Astrocyte (in vitro differentiated cells and primary cell): ENCODE results near the gene SYDE2. TPM values are rescaled to one million over a fixed set of nuclear protein-coding genes. Genes with fewer than 3 reads are reported as not detected.
"Not testable (repeated sequence)": the region's sequence is repeated elsewhere in the genome, so short reads cannot be mapped to it uniquely, and the experiment has no call there.

Source experiments
- DNase-seq: peaks from one replicate; pipeline ENCODE4 v3.0.0-alpha.2; 2010; ENCODE audit warnings: low read depth
- FAIRE-seq: peaks from 2 replicates; lab custom pipeline; 2011; peaks lifted over from hg19 to GRCh38; lab: Jason Lieb, UNC
- H2AFZ ChIP-seq: 2 replicates; pipeline ENCODE4 v1.6.0; 2012; ENCODE audit warnings: low read depth, low read length, inconsistent platforms
- H3K27ac ChIP-seq: 2 replicates; pipeline ENCODE4 v1.5.1; 2011; ENCODE audit warnings: low read depth, low read length, inconsistent platforms
- H3K27me3 ChIP-seq: 2 replicates; pipeline ENCODE4 v1.6.0; 2011; ENCODE audit warnings: low read length, inconsistent platforms; ENCODE audit not compliant: insufficient read depth
- H3K36me3 ChIP-seq: 2 replicates; pipeline ENCODE4 v1.5.1; 2011; ENCODE audit warnings: low read length, inconsistent platforms; ENCODE audit not compliant: insufficient read depth
- H3K4me1 ChIP-seq: 2 replicates; pipeline ENCODE4 v1.5.1; 2011; ENCODE audit warnings: low read length, inconsistent platforms; ENCODE audit not compliant: insufficient read depth
- H3K4me2 ChIP-seq: 2 replicates; pipeline ENCODE4 v1.6.0; 2012; ENCODE audit warnings: low read length, inconsistent platforms
- H3K4me3 ChIP-seq: 2 replicates; pipeline ENCODE4 v1.5.1; 2011; ENCODE audit warnings: low read depth, mild to moderate bottlenecking, low read length, inconsistent platforms; ENCODE audit not compliant: insufficient read depth
- H3K79me2 ChIP-seq: 2 replicates; pipeline ENCODE4 v1.6.0; 2012; ENCODE audit warnings: mild to moderate bottlenecking, low read length, inconsistent platforms; ENCODE audit not compliant: insufficient read depth
- H3K9ac ChIP-seq: 2 replicates; pipeline ENCODE4 v1.6.0; 2012; ENCODE audit warnings: mild to moderate bottlenecking, low read length, inconsistent platforms
- H3K9me3 ChIP-seq: 2 replicates; pipeline ENCODE4 v1.5.1; 2012; ENCODE audit warnings: low read depth, mild to moderate bottlenecking, low read length, inconsistent platforms; ENCODE audit not compliant: insufficient read depth
- H4K20me1 ChIP-seq: 2 replicates; pipeline ENCODE4 v1.6.0; 2012; ENCODE audit warnings: low read length, inconsistent platforms; ENCODE audit not compliant: insufficient read depth
- H3K27ac Mint-ChIP-seq: one replicate; pipeline ENCODE4 v1.8.0; 2021; ENCODE audit warnings: mild to moderate bottlenecking, mixed read lengths; ENCODE audit not compliant: unreplicated experiment
- H3K27me3 Mint-ChIP-seq: one replicate; pipeline ENCODE4 v1.8.0; 2021; ENCODE audit warnings: low read depth, mixed read lengths; ENCODE audit not compliant: unreplicated experiment
- H3K36me3 Mint-ChIP-seq: one replicate; pipeline ENCODE4 v1.8.0; 2021; ENCODE audit warnings: low read depth, mixed read lengths; ENCODE audit not compliant: unreplicated experiment
- H3K4me1 Mint-ChIP-seq: one replicate; pipeline ENCODE4 v1.8.0; 2021; ENCODE audit warnings: low read depth, mixed read lengths; ENCODE audit not compliant: unreplicated experiment
- H3K4me3 Mint-ChIP-seq: one replicate; pipeline ENCODE4 v1.8.0; 2021; ENCODE audit warnings: mild to moderate bottlenecking, moderate library complexity, mixed read lengths; ENCODE audit not compliant: unreplicated experiment
- H3K9me3 Mint-ChIP-seq: one replicate; pipeline ENCODE4 v1.8.0; 2021; ENCODE audit warnings: mild to moderate bottlenecking, mixed read lengths; ENCODE audit not compliant: unreplicated experiment
- CTCF ChIP-seq: IDR thresholded peaks from 2 replicates; pipeline ENCODE4 v1.5.1; 2011; ENCODE audit warnings: low read depth, mild to moderate bottlenecking, inconsistent platforms, low read length, moderate library complexity; ENCODE audit not compliant: insufficient read depth
- EZH2 ChIP-seq: IDR thresholded peaks from 2 replicates; pipeline ENCODE4 v1.6.1; 2012; ENCODE audit warnings: mild to moderate bottlenecking, low read length, inconsistent platforms; ENCODE audit not compliant: insufficient read depth
- total RNA-seq: library from RNA; stranded (reverse); gene quantifications from 2 replicates; pipeline ENCODE4 v1.2.1, GENCODE V29; 2021

The SYDE2 gene
- total RNA-seq, 1 donor from 2014 or later: 9.9 TPM

GRCh38 chr1:85148524-85149250 lies 52.1 kb downstream of the SYDE2 start:
- peak overlapping the region; percentile 35 for H3K4me3 Mint-ChIP-seq
- no peaks in the 10 kb centered on the region for H3K4me1 ChIP-seq
- no peaks in the 10 kb centered on the region for H3K36me3 Mint-ChIP-seq
- no peak for TF ChIP-seq EZH2
- H3K9me3 ChIP-seq: no peaks in the 10 kb centered on the region
- no peak overlapping the region for H3K4me2 ChIP-seq
- no peaks in the 10 kb centered on the region for H3K79me2 ChIP-seq
- FAIRE-seq (no peak), DNase-seq (peak; percentile 45)
- H3K27ac Mint-ChIP-seq: peak overlapping the region; percentile 36
- H3K27me3 Mint-ChIP-seq: no peaks in the 10 kb centered on the region
- peaks cover 43% of the 10 kb centered on the region for H3K4me1 Mint-ChIP-seq
- H2AFZ ChIP-seq: no peak overlapping the region
- no peaks in the 10 kb centered on the region for H3K36me3 ChIP-seq
- no peak overlapping the region for H3K4me3 ChIP-seq
- no peaks in the 10 kb centered on the region for H3K27me3 ChIP-seq
- H3K9me3 Mint-ChIP-seq: no peaks in the 10 kb centered on the region
- no peaks in the 10 kb centered on the region for H4K20me1 ChIP-seq
- H3K27ac ChIP-seq: no peak overlapping the region
- H3K9ac ChIP-seq: no peak overlapping the region

GRCh38 chr1:85146972-85147359 lies 53.9 kb downstream of the SYDE2 start:
- Mint-ChIP-seq H3K9me3 (no peaks in the 10 kb centered on the region), H3K36me3 (no peaks in the 10 kb centered on the region), H3K4me3 (peak overlapping the region; percentile 11), H3K4me1 (peaks cover 39% of the 10 kb centered on the region), H3K27ac (peak overlapping the region; percentile 13), H3K27me3 (no peaks in the 10 kb centered on the region)
- Histone ChIP-seq H3K36me3 (no peaks in the 10 kb centered on the region), H3K27me3 (no peaks in the 10 kb centered on the region), H3K9me3 (no peaks in the 10 kb centered on the region), H3K79me2 (no peaks in the 10 kb centered on the region), H3K4me3 (no peak overlapping the region), H3K4me2 (no peak overlapping the region), H3K27ac (no peak overlapping the region), H4K20me1 (no peaks in the 10 kb centered on the region), H3K9ac (no peak overlapping the region), H3K4me1 (no peaks in the 10 kb centered on the region), H2AFZ (no peak overlapping the region)
- no peak for TF ChIP-seq EZH2
- TF ChIP-seq CTCF: peak; percentile 34
- DNase-seq (peak; percentile 67), FAIRE-seq (no peak)

- not testable (repeated sequence) for H2AFZ ChIP-seq, H3K36me3 Mint-ChIP-seq, H3K79me2 ChIP-seq, H3K9me3 Mint-ChIP-seq, FAIRE-seq, H3K4me2 ChIP-seq, H3K27ac ChIP-seq, H3K36me3 ChIP-seq, H3K4me3 ChIP-seq, H3K4me3 Mint-ChIP-seq, H3K9me3 ChIP-seq, H4K20me1 ChIP-seq, H3K9ac ChIP-seq, H3K27me3 ChIP-seq, H3K27me3 Mint-ChIP-seq, H3K4me1 ChIP-seq
- Mint-ChIP-seq H3K27ac (peak overlapping the region; percentile 50), H3K4me1 (peaks cover 39% of the 10 kb centered on the region)
- peak; percentile 26 for DNase-seq
Measured at GRCh38 chr1:85146298-85146971, 54.4 kb downstream of the SYDE2 start.
